IPS-NIHi7 (cell line): ENCODE results near the gene BANP.
"Not testable (repeated sequence)": the region's sequence is repeated elsewhere in the genome, so short reads cannot be mapped to it uniquely, and the experiment has no call there.

Experiments used
- DNase-seq: peaks from one replicate; pipeline ENCODE4 v3.0.0; 2012; ENCODE audit warnings: mixed read lengths; ENCODE audit errors: extremely low spot score

The BANP gene

GRCh38 chr16:88083582-88083981 lies 132.3 kb downstream of the BANP start:
- DNase-seq: no peak

GRCh38 chr16:88084881-88085280 lies 133.6 kb downstream of the BANP start:
- DNase-seq: no peak

GRCh38 chr16:88086571-88087516 lies 135.6 kb downstream of the BANP start:
- no peak for DNase-seq

- no peak for DNase-seq
Observed at GRCh38 chr16:88087517-88087877, 136.3 kb downstream of the BANP start.

- no peak for DNase-seq
Observed at GRCh38 chr16:88088161-88088581, 136.9 kb downstream of the BANP start.

GRCh38 chr16:88088611-88089010 lies 137.4 kb downstream of the BANP start:
- DNase-seq: not testable (repeated sequence)

- DNase-seq: not testable (repeated sequence)
Observed at GRCh38 chr16:88089071-88089470, 137.8 kb downstream of the BANP start.

- not testable (repeated sequence) for DNase-seq
Observed at GRCh38 chr16:88089632-88090376, 138.6 kb downstream of the BANP start.

GRCh38 chr16:88090377-88091175 lies 139.3 kb downstream of the BANP start:
- not testable (repeated sequence) for DNase-seq

- DNase-seq: not testable (repeated sequence)
Observed at GRCh38 chr16:88091221-88091971, 140.2 kb downstream of the BANP start.

- DNase-seq: not testable (repeated sequence)
Observed at GRCh38 chr16:88091972-88092302, 140.7 kb downstream of the BANP start.

GRCh38 chr16:88092791-88093555 lies 141.7 kb downstream of the BANP start:
- DNase-seq: not testable (repeated sequence)

- DNase-seq: not testable (repeated sequence)
Observed at GRCh38 chr16:88093556-88094252, 142.5 kb downstream of the BANP start.

GRCh38 chr16:88094253-88094575 lies 143.0 kb downstream of the BANP start:
- not testable (repeated sequence) for DNase-seq

GRCh38 chr16:88094900-88095299 lies 143.7 kb downstream of the BANP start:
- DNase-seq: not testable (repeated sequence)

GRCh38 chr16:88096659-88097058 lies 145.4 kb downstream of the BANP start:
- DNase-seq: not testable (repeated sequence)

GRCh38 chr16:88098731-88099562 lies 147.7 kb downstream of the BANP start:
- DNase-seq: not testable (repeated sequence)

GRCh38 chr16:88099563-88099890 lies 148.3 kb downstream of the BANP start:
- DNase-seq: no peak

- DNase-seq: not testable (repeated sequence)
Observed at GRCh38 chr16:88099956-88100355, 148.7 kb downstream of the BANP start.
